HG03135 (cell line): ENCODE results near the gene TBX3.

Experiments
- ATAC-seq: cut with Tn5 transposase; IDR thresholded peaks from one replicate; pipeline ENCODE4 v1.9.1; 2021; ENCODE audit warnings: mild to moderate bottlenecking, moderate library complexity; ENCODE audit not compliant: unreplicated experiment

The TBX3 gene

DNA sequence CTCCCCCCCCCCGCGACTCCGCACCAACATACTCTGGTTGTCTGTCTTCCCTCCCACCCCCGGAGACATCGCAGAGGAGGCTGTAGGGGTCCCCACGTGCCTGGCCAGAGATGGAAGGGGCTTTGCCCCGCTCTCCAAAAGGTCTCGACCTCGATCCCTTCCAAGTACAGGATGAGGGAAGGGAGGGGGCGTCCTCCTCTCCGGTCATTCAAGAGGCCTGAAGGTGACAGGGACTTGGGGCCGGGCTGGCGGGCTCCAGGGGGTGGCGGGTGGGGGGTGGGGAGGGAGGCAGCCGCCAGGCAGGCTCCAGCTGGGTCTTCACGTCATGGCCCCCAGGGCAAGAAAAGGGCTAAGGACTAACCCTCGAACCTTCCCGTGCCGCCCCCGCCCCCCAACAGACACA is 15.1 kb downstream of the TBX3 start:
- ATAC-seq: no peak

DNA sequence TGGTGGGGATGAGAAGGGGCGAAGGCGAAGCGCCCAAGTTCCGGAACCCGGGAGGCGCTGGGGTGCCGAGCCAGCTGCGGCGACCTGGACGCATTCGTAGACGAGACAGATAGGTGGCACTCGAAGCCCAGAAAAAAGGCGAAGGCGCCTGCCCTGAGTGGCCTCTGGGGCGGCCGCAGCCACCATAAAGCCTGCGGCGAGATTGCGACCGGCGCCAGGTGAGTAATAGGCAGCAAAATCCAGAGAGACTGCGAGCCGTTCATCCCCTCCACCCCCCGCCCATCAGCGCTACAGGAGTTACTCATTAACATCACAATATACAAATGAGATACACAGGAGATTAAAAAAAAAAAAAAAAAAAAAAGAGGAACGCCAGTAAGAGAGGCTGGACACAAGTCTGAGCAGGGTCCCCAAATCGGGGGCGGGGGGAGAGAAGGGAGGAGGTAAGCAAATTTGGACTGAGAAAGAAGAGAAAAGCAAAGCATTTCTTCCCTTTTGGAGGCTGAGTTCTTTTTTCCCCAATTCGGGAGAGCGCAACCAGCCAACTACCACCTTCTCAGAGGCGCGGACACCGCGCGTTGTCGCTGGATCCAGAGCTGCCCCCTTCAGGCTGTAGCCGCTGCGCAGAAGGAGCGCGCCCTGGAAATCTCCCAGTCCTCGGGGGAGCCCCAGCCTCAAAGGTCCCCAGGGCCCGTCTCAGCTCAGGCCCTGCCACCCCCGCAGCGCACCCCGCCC is 15.7 kb downstream of the TBX3 start:
- no peak for ATAC-seq

DNA sequence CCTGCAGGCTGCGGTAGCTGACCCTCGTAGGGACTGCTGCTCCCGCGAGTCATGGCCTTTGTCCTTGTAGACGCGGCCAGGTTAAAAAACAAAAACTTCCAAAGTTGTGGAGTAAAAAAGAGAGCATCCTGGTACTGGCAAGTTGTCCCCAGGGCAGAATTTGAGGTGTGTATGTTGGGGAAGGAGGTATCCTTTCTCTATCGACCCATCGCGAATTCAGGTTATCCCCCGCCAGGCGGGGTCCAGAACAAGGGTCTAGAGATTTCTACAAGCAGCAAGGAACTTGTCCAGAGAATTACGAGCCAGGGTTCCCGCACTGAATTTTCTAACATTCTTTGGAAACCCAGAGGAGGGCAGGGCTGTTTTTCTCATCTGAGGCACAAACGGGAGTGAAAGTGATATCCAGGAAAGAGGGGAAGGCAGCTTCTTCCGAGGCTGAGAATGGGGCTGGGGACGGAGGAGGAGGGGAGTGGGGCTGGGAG is 16.3 kb downstream of the TBX3 start:
- ATAC-seq: no peak

DNA sequence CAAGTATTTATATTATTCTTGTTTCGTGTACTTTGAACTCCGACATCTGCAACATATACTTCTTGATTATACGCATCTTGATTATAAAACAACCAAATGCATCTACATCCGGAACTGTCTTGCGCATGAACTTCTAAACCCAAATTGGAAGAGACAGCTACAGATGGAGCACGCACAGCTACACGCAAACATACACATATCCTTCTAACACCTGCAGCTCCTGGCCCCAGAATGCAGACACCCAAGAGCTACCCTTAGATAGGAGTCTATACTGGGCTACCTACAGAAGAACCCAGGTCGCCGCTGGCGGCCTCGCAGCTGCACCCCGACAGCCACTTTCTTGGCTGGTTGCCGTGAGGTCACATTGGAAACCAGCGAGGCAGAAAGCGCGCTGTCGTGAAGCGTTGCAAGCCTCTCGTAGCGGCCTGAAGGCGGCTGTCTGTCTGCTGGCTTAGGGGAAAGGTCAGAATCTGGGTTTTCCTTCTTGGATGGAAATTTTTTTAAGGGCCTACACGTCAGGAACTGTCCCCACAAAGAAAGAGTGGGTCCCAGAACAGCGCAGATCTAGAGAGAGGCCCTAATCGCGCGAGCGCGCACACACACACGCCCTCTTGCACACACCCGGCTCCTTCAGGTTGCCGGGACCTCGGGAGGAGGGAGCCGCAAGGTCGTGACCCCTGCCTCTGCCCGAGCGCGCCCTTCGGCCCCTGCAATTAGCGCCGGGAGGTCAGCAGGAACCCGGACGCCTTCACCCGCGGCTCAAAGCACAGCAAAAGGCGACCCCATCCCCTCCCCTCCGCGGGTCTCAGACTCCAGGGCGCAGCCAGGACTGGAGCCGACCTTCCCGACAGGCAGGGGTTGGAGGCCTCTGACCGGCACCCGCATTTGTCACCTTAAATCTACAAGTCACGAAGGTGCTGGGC is 17.0 kb downstream of the TBX3 start:
- ATAC-seq: no peak

DNA sequence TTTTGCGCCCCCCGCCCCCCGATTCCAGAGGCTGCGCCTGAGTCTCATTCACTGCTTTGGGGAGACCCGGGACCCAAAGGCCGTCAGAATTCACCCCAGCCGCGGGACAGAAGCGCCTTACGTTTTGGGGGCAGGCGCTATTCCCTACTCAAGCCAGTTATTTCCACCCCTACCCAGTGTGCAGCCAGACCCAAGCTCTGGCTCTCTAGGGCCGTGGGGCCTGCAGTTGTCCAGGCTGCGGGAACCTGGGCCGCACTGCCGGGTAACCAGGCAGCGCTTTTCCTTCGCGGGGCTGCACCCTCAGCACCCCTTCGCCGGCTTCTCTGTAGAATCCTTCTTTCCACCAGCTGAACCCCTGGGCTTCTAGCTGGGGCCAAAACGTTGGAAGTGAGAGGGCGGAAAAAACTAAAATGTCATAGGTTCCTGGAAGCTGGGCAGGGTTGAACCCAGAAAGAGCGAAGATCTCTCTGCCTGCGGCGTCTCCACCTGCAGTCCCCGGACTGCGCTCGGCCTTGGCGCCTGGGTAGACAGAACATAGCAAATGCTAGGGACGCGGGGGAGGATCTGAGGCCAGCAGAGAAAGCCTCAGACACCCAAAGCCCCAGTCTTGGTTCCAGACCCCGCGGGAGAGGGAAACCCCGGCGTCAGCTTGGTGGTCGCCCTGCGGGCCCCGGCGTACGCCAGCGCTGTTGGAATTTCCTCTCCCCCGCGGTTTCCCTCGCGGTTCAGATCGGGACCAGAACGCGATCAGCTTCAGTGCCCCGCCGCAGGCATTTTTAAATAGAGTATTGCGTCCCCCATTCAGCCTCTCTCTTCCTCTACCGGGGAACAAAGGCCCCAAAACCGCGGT is 18.3 kb downstream of the TBX3 start:
- no peak for ATAC-seq

DNA sequence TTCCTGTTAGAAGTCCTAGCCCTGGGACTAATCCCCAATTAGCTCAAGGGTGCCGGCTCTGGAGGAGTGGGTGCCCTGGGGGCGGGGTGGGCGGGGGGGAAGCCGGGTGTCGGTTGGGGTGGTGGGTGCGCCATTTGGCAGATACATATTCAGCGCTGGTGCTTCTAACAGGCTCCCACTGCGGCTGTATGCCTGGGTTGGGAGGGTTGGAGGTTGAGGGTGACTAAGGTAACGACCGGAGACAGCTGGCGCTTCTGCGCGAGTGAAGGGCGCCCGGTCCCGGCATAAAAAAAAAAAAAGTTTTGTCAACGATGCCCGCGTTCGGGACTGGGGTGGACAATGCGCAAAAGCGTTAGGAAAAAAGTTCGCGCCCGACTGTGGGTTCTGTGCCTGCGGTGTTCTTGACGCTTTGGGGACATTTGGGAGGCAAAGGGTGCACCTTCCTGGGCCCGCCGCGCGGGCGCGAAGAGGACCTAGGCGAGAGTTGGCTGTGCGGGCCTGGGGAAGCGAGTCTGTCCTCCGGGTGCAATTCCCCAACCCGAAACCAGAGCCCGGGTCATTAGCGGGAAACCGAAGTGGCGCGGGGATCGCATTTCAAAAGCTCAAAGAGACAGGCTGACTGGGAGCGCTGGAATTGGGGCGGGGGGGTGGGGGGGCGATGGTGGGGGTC is 19.2 kb downstream of the TBX3 start:
- no peak for ATAC-seq

DNA sequence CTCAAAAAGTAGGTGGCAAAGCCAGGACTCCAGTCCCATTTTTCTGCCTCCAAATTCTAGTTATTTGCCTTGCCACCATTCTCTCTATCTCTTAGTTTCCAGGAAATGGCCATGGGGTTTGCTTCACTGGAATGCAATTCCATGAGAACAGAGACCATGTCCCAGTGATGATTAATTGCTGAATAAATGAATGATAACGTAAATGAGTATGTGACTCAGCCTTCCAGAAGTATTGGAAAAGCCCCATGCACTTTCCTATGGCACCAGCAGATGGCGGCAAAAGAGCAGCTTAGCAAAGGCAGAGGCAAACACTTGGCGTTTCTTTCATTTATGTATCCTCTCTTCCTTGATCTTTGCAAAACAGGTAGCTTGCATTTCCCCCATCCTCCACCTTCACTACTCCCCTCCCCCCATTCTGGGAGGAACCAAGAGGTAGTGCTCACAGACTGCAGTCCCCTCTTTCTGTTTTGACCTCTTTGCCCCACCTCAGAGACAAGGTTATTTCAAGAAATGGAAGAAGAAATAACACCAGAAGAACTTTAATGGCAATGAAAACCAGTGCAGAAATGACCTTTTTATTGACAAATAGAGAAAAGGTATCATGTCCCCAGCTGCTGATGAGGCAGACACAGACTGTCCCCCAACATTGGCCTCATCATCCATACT is 21.3 kb downstream of the TBX3 start:
- no peak for ATAC-seq

DNA sequence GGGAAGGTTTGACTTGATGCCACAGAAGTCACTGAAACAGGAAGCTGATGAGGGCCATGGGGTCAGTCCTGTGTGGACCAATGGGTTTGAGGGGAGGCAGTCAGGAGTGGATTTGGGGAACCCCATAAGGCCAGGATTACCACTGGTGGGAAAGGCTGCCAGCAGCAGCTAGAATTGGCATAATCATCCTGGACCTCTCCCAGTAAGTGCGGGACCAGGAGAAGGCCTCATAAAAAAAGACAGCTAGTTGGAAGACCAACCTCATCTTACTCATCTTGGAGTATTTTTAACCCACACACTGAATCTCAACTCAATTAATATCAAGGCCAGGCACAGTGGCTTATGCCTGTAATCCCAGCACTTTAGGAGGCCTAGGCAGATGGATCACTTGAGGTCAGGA is 22.7 kb downstream of the TBX3 start:
- no peak for ATAC-seq

DNA sequence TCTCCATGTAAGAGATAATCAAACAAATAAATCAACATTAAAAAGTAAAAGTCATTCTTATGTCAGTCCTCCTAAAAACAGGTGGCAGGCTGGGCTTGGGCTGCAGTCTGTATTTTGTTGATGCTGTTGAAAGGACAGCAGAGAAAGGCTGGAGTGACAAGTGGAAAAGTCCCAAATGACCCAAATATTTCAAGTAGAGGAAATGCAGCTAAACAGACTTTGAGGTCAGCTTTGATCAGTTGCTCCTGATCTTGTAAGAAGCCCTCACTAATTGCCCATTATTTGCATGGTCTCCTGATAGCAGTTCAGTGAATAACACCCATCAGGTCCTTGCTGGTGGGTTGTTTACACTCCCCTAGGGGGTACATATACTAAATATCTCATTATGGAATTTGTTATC is 24.9 kb downstream of the TBX3 start:
- no peak for ATAC-seq

DNA sequence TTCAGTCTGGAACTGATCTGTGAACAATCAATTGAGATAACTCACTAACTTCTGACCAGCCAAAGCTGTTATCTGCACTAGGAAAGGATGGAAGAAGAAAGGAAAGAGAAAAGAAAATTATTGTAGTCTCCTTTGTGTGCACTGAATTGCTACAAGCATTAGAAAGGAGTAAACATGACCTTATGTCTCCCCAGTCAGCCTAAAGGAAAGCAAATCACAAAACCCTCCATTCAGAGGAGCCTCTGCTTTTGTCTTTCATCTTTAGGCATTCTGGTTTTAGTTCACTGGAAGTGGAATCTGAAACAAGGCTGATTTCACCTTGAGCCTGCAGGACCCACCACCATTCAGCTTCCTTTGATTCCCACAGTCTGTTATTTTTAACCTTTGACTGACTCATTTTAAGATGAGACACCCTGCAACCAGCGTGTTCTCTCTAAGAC is 26.0 kb downstream of the TBX3 start:
- ATAC-seq: no peak

DNA sequence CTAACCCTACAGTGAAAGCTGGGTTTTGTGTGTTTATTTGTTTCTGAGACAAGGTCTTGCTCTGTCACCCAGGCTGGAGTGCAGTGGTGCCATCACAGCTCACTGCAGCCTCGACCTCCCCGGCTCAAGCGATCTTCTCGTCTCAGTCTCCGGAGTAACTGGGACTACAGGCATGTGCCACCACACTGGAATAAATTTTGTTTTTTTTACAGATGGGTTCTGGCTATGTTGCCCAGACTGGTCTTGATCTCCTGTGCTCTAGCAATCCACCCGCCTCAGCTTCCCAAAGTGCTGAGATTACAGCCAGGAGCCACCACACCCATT is 26.4 kb downstream of the TBX3 start:
- no peak for ATAC-seq

DNA sequence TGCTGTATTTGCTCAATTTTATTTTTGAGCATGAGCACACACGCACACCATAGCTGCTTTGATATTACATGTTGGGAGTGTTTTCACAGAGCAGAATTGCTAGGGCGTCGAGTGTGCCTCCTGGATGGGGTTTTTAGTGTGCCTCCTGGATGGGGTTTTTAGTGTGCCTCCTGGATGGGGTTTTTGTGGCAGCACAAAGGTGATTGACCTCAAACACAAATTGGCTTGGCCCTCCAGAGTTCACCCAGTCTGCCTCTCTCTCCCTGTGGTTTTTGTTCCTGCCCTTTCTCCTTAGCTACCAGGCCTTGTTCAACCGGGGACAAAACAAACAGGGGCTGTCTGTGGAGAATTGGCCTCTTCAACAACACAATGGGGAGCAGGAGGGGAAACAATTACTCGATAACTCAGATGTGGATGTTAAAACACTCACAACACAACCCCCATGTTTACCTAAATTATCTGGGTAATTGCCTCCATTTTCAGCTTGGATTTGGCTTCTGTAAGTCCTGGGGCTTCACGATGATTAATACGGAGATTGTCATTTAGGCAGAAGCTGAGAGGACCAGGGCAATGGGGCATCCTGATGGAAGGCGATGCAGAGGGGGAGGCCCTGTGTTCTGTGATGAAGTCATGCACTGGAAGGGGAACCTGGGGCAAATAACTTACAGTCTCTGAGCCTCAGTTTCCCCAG is 26.9 kb downstream of the TBX3 start:
- ATAC-seq: no peak

DNA sequence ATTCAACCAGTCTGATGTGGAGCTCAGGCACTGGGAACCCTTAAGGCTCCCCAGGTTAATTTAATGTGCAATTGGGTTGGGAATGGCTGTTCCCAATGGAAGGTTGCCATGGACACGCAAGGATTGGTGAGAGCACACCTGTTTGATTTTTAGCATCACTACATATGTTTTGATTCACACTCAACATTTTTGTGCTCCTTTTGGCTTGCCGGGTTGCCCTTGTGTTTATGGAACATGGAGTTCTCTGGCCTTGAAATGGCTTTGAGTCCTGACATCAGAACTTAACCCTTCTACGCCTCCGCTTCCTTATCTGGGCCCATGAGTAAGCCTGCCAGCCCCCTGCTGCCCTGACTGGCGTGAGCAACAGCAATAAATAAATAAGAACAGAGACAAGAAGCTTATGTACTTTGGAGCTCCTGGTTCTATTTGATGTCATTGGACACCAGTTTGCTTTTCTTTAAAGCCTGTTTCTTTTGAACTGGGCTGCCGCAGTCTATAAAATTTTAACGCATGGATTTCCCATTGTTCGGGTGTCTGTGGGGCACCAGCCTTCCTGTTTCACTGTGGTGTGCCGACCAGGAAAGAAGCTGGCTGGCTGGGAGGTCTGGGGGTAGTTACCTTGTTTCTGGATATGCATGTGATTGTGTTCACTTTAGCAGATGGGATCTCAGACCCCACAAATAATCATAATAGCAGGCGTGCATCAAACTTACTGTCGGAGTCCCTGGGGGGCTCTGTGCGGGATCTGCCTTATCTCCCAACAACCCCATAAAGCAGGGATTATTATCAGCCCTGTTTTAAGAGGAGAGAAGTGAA is 27.8 kb downstream of the TBX3 start:
- no peak for ATAC-seq

DNA sequence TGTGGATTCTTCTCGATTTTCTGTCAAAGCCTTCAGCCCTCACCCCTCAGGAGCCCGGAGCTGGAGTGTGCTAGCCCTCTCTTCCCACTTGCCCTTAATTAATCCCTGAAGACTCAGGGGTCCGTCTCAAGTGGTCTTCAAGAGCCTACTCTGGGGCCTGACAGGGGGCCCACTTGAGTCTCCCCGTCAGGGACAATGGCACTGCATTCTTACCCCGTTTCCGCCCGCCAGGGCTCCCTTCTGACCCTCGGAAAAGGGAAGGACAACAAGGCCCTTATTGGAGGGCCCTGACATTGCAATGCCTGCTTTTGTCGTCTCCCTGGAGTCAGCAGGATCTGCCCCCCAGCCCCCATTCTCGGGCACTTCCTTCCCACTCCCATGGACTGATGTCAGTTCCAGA is 34.4 kb downstream of the TBX3 start:
- ATAC-seq: no peak

DNA sequence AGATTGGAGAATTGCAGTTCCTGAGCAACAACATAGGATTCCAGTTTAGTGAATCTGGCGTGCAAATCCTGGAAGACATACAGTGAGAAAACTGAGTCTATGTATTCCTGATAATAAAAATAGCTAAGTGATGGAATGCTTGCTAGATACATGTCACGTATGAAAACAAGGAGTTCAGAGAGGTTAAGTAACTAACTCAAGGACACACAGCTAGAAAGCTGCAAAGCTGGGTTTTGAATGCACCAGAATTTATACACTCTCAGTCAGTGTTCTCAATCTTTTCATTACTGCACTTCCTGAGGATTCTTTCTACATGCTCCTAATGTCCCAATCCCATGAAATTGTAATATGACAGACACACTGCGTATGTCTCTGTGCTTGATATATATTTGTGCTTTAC is 35.3 kb downstream of the TBX3 start:
- ATAC-seq: no peak

DNA sequence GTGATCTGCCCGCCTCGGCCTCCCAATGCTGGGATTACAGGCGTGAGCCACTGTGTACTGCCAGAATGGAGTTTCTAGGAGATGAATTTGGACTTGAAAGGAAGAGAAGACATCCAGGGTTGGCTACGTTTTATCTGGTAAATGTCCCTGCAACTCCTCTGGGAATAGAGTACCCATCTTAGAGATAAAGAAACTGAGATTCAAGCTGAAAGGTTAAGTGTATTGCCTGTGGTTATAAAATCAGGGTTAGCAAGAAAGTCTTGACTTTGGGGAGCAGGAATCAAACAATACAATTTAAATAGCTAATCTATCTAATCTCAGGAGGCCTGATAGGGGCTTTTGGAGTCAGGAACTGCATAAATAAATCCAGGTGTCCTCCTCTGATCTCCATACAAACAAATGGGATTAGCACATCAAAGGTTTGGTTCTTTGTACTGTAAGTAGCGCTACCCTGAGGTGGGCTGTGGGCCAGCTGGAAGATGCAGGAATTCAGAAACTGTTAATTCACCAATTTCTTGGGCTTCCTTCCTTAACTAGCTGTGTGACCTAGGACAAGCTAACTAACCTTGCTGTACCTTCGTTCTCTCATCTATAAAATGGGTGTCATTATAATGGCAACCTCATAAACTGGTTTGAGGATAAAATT is 45.1 kb downstream of the TBX3 start:
- ATAC-seq: no peak

DNA sequence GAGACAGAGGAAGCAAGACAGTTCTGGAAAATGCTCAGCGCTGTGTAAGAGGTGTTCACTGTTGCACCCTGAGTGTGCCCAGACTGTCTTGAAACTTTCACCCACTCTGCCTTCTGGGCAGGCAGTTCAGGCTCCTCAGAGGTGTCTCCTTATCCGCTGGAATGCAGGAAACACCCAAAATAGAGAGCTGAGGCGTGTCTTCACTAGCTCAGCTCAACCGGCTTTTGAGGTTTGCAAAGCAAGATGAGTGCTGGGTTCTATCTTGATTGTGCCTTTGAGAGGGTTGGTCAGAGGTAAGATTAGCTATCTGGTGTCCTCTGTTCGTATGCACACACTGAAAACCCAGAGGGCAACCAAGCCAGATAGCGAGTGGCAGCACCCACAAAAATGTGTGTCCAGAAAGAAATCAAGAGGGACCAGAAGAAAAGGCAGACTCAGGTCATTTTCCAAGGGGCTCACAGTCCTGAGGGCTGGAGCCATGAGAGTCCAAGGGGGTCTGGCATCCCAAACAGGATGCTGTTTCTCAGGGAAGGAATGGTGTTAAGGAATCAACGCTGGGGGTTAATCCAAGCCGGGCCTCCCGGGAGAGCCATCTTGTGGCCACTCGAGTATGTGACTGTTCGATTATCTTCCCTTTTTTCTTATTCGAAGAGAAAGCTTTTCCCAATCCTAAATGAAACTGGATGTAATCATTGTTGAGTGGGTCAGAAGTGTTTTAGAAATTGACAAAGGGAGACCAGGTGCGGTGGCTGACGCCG is 47.1 kb downstream of the TBX3 start:
- no peak for ATAC-seq

DNA sequence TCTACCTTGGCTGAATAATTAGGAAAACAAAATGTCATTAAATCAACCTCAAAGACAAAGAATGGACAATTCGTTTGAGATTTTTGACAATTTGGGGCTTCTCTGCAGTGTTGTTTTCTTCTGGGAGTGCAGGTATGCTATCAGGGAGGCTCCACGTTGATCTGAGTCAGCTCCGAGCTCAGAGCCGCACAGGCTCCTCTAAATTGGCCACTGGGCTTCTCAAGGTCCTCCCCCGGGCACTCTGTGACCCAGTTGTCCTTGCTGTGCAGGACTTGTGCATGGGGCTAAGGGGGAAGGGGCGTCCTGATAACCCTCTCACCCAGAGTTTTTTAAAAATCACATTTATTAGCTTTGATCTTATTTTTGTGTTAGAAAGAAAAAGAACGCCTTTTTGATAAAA is 52.7 kb downstream of the TBX3 start:
- ATAC-seq: no peak
